ENCODE data around the gene SLC4A2. TPM values are rescaled to one million over a fixed set of nuclear protein-coding genes. Genes with fewer than 3 reads are reported as not detected.

The SLC4A2 gene
- total RNA-seq, 2 experiments from 2014 or later: 25.6 to 29.7 TPM

GRCh38 chr7:151062111-151062398 is 2.7 kb downstream of the SLC4A2 start:
- Mint-ChIP-seq H3K27me3 (ENCODE audit: low read depth) (no peaks in the 10 kb centered on the region), H3K36me3 (ENCODE audit: low read depth) (peaks cover 2% of the 10 kb centered on the region), H3K9me3 (no peaks in the 10 kb centered on the region), H3K4me1 (ENCODE audit: low read depth) (peaks cover 29% of the 10 kb centered on the region), H3K4me3 (no peak overlapping the region), H3K27ac (no peak overlapping the region)
- CTCF ChIA-PET: no interaction called here
- intact Hi-C loops (cut with micrococcal nuclease): no loop called here
- no peak for DNase-seq

- intact Hi-C loops (cut with micrococcal nuclease): no loop called here
- Mint-ChIP-seq H3K27me3 (ENCODE audit: low read depth) (no peaks in the 10 kb centered on the region), H3K36me3 (ENCODE audit: low read depth) (peaks cover 5% of the 10 kb centered on the region), H3K4me1 (ENCODE audit: low read depth) (peaks cover 24% of the 10 kb centered on the region), H3K4me3 (no peak overlapping the region), H3K9me3 (no peaks in the 10 kb centered on the region), H3K27ac (no peak overlapping the region)
- CTCF ChIA-PET: no interaction called here
- DNase-seq: no peak
Measured at GRCh38 chr7:151062399-151063211, 3.2 kb downstream of the SLC4A2 start.

- peaks cover 6% of the 10 kb centered on the region for H3K36me3 Mint-ChIP-seq (ENCODE audit: low read depth)
- intact Hi-C loops (cut with micrococcal nuclease): no loop called here
- CTCF ChIA-PET: no interaction called here
- no peak for DNase-seq
- H3K4me3 Mint-ChIP-seq: no peak overlapping the region
- H3K27me3 Mint-ChIP-seq (ENCODE audit: low read depth): no peaks in the 10 kb centered on the region
- peaks cover 24% of the 10 kb centered on the region for H3K4me1 Mint-ChIP-seq (ENCODE audit: low read depth)
- H3K27ac Mint-ChIP-seq: no peak overlapping the region
- no peaks in the 10 kb centered on the region for H3K9me3 Mint-ChIP-seq
Measured at GRCh38 chr7:151063212-151063561, 3.8 kb downstream of the SLC4A2 start.

GRCh38 chr7:151064454-151064853 is 5.1 kb downstream of the SLC4A2 start:
- no peaks in the 10 kb centered on the region for H3K9me3 Mint-ChIP-seq
- CTCF ChIA-PET: no interaction called here
- no peak overlapping the region for H3K4me3 Mint-ChIP-seq
- intact Hi-C loops (cut with micrococcal nuclease): no loop called here
- H3K27me3 Mint-ChIP-seq (ENCODE audit: low read depth): no peaks in the 10 kb centered on the region
- no peak for DNase-seq
- H3K4me1 Mint-ChIP-seq (ENCODE audit: low read depth): peaks cover 16% of the 10 kb centered on the region
- no peak overlapping the region for H3K27ac Mint-ChIP-seq
- H3K36me3 Mint-ChIP-seq (ENCODE audit: low read depth): peaks cover 6% of the 10 kb centered on the region

GRCh38 chr7:151064993-151065392 is 5.6 kb downstream of the SLC4A2 start:
- no peak overlapping the region for H3K27ac Mint-ChIP-seq
- no peaks in the 10 kb centered on the region for H3K9me3 Mint-ChIP-seq
- no peak for DNase-seq
- no peaks in the 10 kb centered on the region for H3K27me3 Mint-ChIP-seq (ENCODE audit: low read depth)
- CTCF ChIA-PET: no interaction called here
- peaks cover 6% of the 10 kb centered on the region for H3K36me3 Mint-ChIP-seq (ENCODE audit: low read depth)
- intact Hi-C loops (cut with micrococcal nuclease): no loop called here
- no peak overlapping the region for H3K4me3 Mint-ChIP-seq
- peaks cover 16% of the 10 kb centered on the region for H3K4me1 Mint-ChIP-seq (ENCODE audit: low read depth)

- DNase-seq: no peak
- peaks cover 11% of the 10 kb centered on the region for H3K4me1 Mint-ChIP-seq (ENCODE audit: low read depth)
Measured at GRCh38 chr7:151065516-151065915, 6.1 kb downstream of the SLC4A2 start.

GRCh38 chr7:151066273-151066974 is 7.0 kb downstream of the SLC4A2 start:
- Mint-ChIP-seq H3K27me3 (ENCODE audit: low read depth) (no peaks in the 10 kb centered on the region), H3K27ac (no peak overlapping the region), H3K36me3 (ENCODE audit: low read depth) (peaks cover 9% of the 10 kb centered on the region), H3K9me3 (no peaks in the 10 kb centered on the region), H3K4me1 (ENCODE audit: low read depth) (peaks cover 3% of the 10 kb centered on the region), H3K4me3 (no peak overlapping the region)
- intact Hi-C loops (cut with micrococcal nuclease): no loop called here
- CTCF ChIA-PET: interaction anchor here (1.6 kb wide), 1 partner anchor 28 kb away, joined by 3 read pairs; no protein-coding TSS in a partner anchor
- no peak for DNase-seq

More at GRCh38 chr7:151065516-151065915, 6.1 kb downstream of the SLC4A2 start:
- Mint-ChIP-seq H3K4me3 (no peak overlapping the region), H3K9me3 (no peaks in the 10 kb centered on the region), H3K36me3 (ENCODE audit: low read depth) (peaks cover 6% of the 10 kb centered on the region), H3K27ac (no peak overlapping the region), H3K27me3 (ENCODE audit: low read depth) (no peaks in the 10 kb centered on the region)
- CTCF ChIA-PET: no interaction called here
- intact Hi-C loops (cut with micrococcal nuclease): no loop called here

GRCh38 chr7:151068069-151068773 is 8.8 kb downstream of the SLC4A2 start:
- no peak for DNase-seq
- H3K36me3 Mint-ChIP-seq (ENCODE audit: low read depth): peaks cover 9% of the 10 kb centered on the region
- H3K9me3 Mint-ChIP-seq: no peaks in the 10 kb centered on the region
- H3K27me3 Mint-ChIP-seq (ENCODE audit: low read depth): no peaks in the 10 kb centered on the region
- no peak overlapping the region for H3K4me3 Mint-ChIP-seq
- CTCF ChIA-PET: interaction anchor here (0.6 to 1.6 kb wide), 2 partner anchors 26 to 995 kb away, joined by 3 read pairs; no protein-coding TSS in a partner anchor
- no peak overlapping the region for H3K27ac Mint-ChIP-seq
- intact Hi-C loops (cut with micrococcal nuclease): no loop called here
- H3K4me1 Mint-ChIP-seq (ENCODE audit: low read depth): no peaks in the 10 kb centered on the region

GRCh38 chr7:151069841-151070573 is 10.6 kb downstream of the SLC4A2 start:
- CTCF ChIA-PET: no interaction called here
- Mint-ChIP-seq H3K4me3 (no peak overlapping the region), H3K9me3 (no peaks in the 10 kb centered on the region), H3K4me1 (ENCODE audit: low read depth) (no peaks in the 10 kb centered on the region), H3K27me3 (ENCODE audit: low read depth) (no peaks in the 10 kb centered on the region), H3K27ac (no peak overlapping the region), H3K36me3 (ENCODE audit: low read depth) (peaks cover 11% of the 10 kb centered on the region)
- intact Hi-C loops (cut with micrococcal nuclease): no loop called here
- DNase-seq: no peak

- H3K27me3 Mint-ChIP-seq (ENCODE audit: low read depth): no peaks in the 10 kb centered on the region
- DNase-seq: no peak
- CTCF ChIA-PET: no interaction called here
- peaks cover 9% of the 10 kb centered on the region for H3K36me3 Mint-ChIP-seq (ENCODE audit: low read depth)
- H3K4me1 Mint-ChIP-seq (ENCODE audit: low read depth): no peaks in the 10 kb centered on the region
- H3K27ac Mint-ChIP-seq: no peak overlapping the region
- H3K9me3 Mint-ChIP-seq: no peaks in the 10 kb centered on the region
- H3K4me3 Mint-ChIP-seq: no peak overlapping the region
- intact Hi-C loops (cut with micrococcal nuclease): no loop called here
Measured at GRCh38 chr7:151070574-151070960, 11.2 kb downstream of the SLC4A2 start.

GRCh38 chr7:151071032-151071866 is 11.9 kb downstream of the SLC4A2 start:
- no peak overlapping the region for H3K27ac Mint-ChIP-seq
- H3K27me3 Mint-ChIP-seq (ENCODE audit: low read depth): no peaks in the 10 kb centered on the region
- H3K36me3 Mint-ChIP-seq (ENCODE audit: low read depth): peaks cover 9% of the 10 kb centered on the region
- DNase-seq: no peak
- no peaks in the 10 kb centered on the region for H3K4me1 Mint-ChIP-seq (ENCODE audit: low read depth)
- CTCF ChIA-PET: no interaction called here
- no peaks in the 10 kb centered on the region for H3K9me3 Mint-ChIP-seq
- no peak overlapping the region for H3K4me3 Mint-ChIP-seq
- intact Hi-C loops (cut with micrococcal nuclease): no loop called here

Measured in activated naive CD4-positive, alpha-beta T cell treated with anti-CD3 and anti-CD28 coated beads for 36 hours (primary cell).